ENCODE measurements around the gene SOX6.

SOX6 gene

DNA sequence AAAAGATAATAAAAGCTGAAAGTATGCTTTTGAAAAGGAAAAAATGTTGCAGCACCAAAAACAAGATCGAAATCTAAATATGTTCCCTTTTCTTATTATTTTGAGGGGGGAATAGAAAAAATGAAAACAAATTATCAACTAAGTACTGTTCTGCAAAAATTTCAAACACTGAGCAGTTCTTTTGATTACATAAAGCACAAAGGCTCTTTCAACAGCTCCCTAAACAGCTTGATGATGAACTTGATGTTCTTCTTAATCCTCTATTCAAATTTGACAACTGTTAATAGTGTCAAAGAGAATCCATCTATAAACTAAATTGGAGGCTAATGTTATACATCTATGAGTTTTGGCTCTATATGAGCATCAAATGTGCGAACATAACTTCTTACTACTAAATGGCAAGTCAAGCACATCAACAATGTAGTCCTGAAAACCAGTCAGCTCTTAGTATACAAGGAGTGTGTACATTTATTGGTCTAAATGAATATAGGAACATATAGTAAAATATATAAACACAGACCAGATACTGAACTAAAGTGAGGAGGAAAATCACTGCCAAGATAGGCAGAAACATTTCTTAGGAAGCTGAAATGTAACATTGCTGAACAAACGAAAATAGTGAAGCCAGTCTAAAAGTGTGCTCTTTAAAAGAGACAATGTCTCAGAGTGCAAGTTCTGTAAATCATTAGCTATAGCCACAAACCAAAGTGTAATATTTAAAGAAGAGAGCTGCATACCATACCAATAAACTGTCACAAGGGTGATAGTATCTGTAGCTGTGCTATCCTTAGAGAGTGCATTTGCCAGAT is 94.3 kb downstream of the SOX6 start:
- TF ChIP-seq EZH2phosphoT487 (IDR thresholded peaks at IDR 0.05; ENCODE audit: borderline replicate concordance) = no peak
- TF ChIP-seq, protein P1, sequence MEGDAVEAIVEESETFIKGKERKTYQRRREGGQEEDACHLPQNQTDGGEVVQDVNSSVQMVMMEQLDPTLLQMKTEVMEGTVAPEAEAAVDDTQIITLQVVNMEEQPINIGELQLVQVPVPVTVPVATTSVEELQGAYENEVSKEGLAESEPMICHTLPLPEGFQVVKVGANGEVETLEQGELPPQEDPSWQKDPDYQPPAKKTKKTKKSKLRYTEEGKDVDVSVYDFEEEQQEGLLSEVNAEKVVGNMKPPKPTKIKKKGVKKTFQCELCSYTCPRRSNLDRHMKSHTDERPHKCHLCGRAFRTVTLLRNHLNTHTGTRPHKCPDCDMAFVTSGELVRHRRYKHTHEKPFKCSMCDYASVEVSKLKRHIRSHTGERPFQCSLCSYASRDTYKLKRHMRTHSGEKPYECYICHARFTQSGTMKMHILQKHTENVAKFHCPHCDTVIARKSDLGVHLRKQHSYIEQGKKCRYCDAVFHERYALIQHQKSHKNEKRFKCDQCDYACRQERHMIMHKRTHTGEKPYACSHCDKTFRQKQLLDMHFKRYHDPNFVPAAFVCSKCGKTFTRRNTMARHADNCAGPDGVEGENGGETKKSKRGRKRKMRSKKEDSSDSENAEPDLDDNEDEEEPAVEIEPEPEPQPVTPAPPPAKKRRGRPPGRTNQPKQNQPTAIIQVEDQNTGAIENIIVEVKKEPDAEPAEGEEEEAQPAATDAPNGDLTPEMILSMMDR (conservative IDR thresholded peaks at IDR 0.05; ENCODE audit: low read length) = no peak
- H3K36me3 ChIP-seq (ENCODE audit: insufficient read depth, low read length) = no peaks in the 10 kb centered on the region
- no peak overlapping the region for H3K4me2 ChIP-seq (ENCODE audit: low read depth, low read length, poor library complexity, severe bottlenecking)
- H4K20me1 ChIP-seq (ENCODE audit: insufficient read depth, low read length, poor library complexity, severe bottlenecking) = no peaks in the 10 kb centered on the region
- no peaks in the 10 kb centered on the region for H3K27me3 ChIP-seq (ENCODE audit: insufficient read depth, low read length, poor library complexity, severe bottlenecking)
- H2AFZ ChIP-seq (ENCODE audit: low read length) = no peak overlapping the region
- H3K9me2 ChIP-seq (replicated peaks; ENCODE audit: low read depth, low read length) = no peaks in the 10 kb centered on the region
- no peaks in the 10 kb centered on the region for H3K9me3 ChIP-seq (ENCODE audit: insufficient read depth, low read depth, low read length)
- no peaks in the 10 kb centered on the region for H3K4me1 ChIP-seq (ENCODE audit: insufficient read depth, low read length, poor library complexity, severe bottlenecking)
- no peak overlapping the region for H3K9ac ChIP-seq (ENCODE audit: low read depth, low read length, poor library complexity, severe bottlenecking)
- H3F3A ChIP-seq (ENCODE audit: low read depth) = no peaks in the 10 kb centered on the region
- H3K79me2 ChIP-seq (ENCODE audit: insufficient read depth, low read length) = no peaks in the 10 kb centered on the region
- H3K4me3 ChIP-seq (ENCODE audit: low read length, poor library complexity, severe bottlenecking) = no peak overlapping the region

DNA sequence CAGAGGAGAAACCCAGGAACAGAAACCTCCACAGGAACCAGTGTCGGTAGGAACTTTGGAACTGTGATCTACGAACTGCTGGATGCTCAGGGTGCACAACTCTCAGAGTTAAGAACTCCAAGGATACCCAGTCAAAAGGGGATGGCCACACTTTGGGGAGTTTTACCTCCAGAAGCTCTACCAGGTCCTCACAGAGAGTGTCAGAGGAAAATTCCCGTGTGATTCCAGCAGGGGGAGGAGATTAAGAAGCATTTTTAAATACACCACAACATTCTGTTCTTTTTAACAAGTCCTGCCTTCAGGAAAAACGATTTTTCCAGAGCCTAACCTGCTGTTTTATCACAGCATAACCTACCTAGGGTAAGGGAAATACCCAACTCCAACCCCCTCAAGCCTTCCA is 104.0 kb downstream of the SOX6 start:
- Histone ChIP-seq H3K79me2 (ENCODE audit: insufficient read depth, low read length) (no peaks in the 10 kb centered on the region), H3K27me3 (ENCODE audit: insufficient read depth, low read length, poor library complexity, severe bottlenecking) (no peaks in the 10 kb centered on the region), H2AFZ (ENCODE audit: low read length) (no peak overlapping the region), H3K9ac (ENCODE audit: low read depth, low read length, poor library complexity, severe bottlenecking) (no peak overlapping the region), H3K36me3 (ENCODE audit: insufficient read depth, low read length) (no peaks in the 10 kb centered on the region), H3K9me2 (replicated peaks; ENCODE audit: low read depth, low read length) (no peaks in the 10 kb centered on the region), H3K4me3 (ENCODE audit: low read length, poor library complexity, severe bottlenecking) (no peak overlapping the region), H3K4me1 (ENCODE audit: insufficient read depth, low read length, poor library complexity, severe bottlenecking) (no peaks in the 10 kb centered on the region), H3K4me2 (ENCODE audit: low read depth, low read length, poor library complexity, severe bottlenecking) (no peak overlapping the region), H3K9me3 (ENCODE audit: insufficient read depth, low read depth, low read length) (no peaks in the 10 kb centered on the region), H4K20me1 (ENCODE audit: insufficient read depth, low read length, poor library complexity, severe bottlenecking) (no peaks in the 10 kb centered on the region), H3F3A (ENCODE audit: low read depth) (no peaks in the 10 kb centered on the region)
- TF ChIP-seq, protein P1 (conservative IDR thresholded peaks at IDR 0.05; ENCODE audit: low read length) = no peak; the same call in 1 of the 2 replicates
- TF ChIP-seq EZH2phosphoT487 (IDR thresholded peaks at IDR 0.05; ENCODE audit: borderline replicate concordance) = no peak

DNA sequence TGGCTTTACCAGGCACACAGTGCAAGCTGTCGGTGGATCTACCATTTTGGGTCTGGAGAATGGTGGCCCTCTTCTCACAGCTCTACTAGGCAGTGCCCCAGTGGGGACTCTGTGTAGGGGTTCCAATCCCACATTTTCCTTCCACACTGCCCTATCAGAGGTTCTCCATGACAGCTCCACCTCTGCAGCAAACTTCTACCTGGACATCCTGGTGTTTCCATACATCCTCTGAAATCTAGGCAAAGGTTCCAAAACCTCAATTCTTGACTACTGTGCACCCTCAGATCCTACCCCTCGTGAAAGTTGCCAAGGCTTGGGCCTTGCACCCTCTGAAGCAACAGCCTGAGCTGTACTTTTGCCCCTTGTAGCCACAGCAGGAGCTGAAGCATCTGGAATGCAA is 108.1 kb downstream of the SOX6 start:
- Histone ChIP-seq H3K4me2 (ENCODE audit: low read depth, low read length, poor library complexity, severe bottlenecking) (no peak overlapping the region), H3F3A (ENCODE audit: low read depth) (no peaks in the 10 kb centered on the region), H3K9me3 (ENCODE audit: insufficient read depth, low read depth, low read length) (no peaks in the 10 kb centered on the region), H3K27me3 (ENCODE audit: insufficient read depth, low read length, poor library complexity, severe bottlenecking) (no peaks in the 10 kb centered on the region), H3K4me3 (ENCODE audit: low read length, poor library complexity, severe bottlenecking) (no peak overlapping the region), H3K9me2 (replicated peaks; ENCODE audit: low read depth, low read length) (no peaks in the 10 kb centered on the region), H3K36me3 (ENCODE audit: insufficient read depth, low read length) (no peaks in the 10 kb centered on the region), H2AFZ (ENCODE audit: low read length) (no peak overlapping the region), H3K79me2 (ENCODE audit: insufficient read depth, low read length) (no peaks in the 10 kb centered on the region), H3K4me1 (ENCODE audit: insufficient read depth, low read length, poor library complexity, severe bottlenecking) (no peaks in the 10 kb centered on the region), H3K9ac (ENCODE audit: low read depth, low read length, poor library complexity, severe bottlenecking) (no peak overlapping the region), H4K20me1 (ENCODE audit: insufficient read depth, low read length, poor library complexity, severe bottlenecking) (no peaks in the 10 kb centered on the region)
- TF ChIP-seq, protein P1 (conservative IDR thresholded peaks at IDR 0.05; ENCODE audit: low read length) = no peak
- no peak for TF ChIP-seq EZH2phosphoT487 (IDR thresholded peaks at IDR 0.05; ENCODE audit: borderline replicate concordance)

Measured in Loucy (cell line).